Tibial nerve (tissue), 3 donors: ENCODE measurements around the gene IL3.

Source experiments
- CTCF ChIP-seq, 5 experiments: fragments of 200-600 bp in 3 of 5; fragments of 450-650 bp in 2 of 5; sonication (generic) in 3 of 5; IDR thresholded peaks; one replicate each; pipeline ENCODE4 v1.5.1; 2016 to 2019; ENCODE audit warnings: antibody characterized with exemption in 5 of 5, mild to moderate bottlenecking in 3 of 5, moderate library complexity in 2 of 5
- POLR2A ChIP-seq, 2 donors: fragments of 450-650 bp; IDR thresholded peaks; one replicate each; pipeline ENCODE4 v1.6.1; 2017; ENCODE audit warnings: antibody characterized with exemption in 2 of 2, mild to moderate bottlenecking in 2 of 2, moderate library complexity in 2 of 2

DNA sequence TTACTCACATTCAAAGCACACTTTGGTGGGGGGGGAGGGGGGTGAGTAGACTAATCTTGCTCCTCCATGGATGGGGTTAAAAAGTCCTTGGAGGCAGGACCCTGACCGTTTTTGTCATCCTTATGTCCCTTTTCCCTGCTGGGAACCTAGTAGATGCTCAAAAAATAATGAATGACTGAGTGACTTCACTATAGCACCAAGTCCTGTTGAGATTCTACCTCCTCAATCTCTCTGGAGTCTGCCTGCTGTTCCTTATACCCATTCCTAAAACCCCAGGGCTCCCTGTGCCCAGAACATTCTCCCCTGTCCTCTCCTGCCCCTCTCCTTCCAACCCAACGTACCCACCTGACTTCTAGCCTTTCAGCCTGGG is 10.9 kb downstream of the IL3 start:
- TF ChIP-seq CTCF (IDR thresholded peaks at IDR 0.05) (no peak), POLR2A (IDR thresholded peaks at IDR 0.05) (no peak)
